Endometrium (tissue), 2 donors: ENCODE data around the gene UBE2G2.

Source experiments
- FAIRE-seq: peaks from 2 replicates; lab custom pipeline; 2012; peaks lifted over from hg19 to GRCh38; lab: Jason Lieb, UNC
- donor health status: control.
- donor health status: control.

The UBE2G2 gene

GRCh38 chr21:44815225-44815624 lies 13.6 kb upstream of the UBE2G2 start:
- no peak for FAIRE-seq

- FAIRE-seq: no peak
These were observed 12.9 kb upstream of the UBE2G2 start for GRCh38 chr21:44814498-44815023.

GRCh38 chr21:44813727-44814126 lies 12.1 kb upstream of the UBE2G2 start:
- no peak for FAIRE-seq

- FAIRE-seq: no peak
These were observed 11.5 kb upstream of the UBE2G2 start for GRCh38 chr21:44813149-44813548.

GRCh38 chr21:44812640-44813039 lies 11.0 kb upstream of the UBE2G2 start:
- FAIRE-seq: no peak

- FAIRE-seq: no peak
These were observed 9.2 kb upstream of the UBE2G2 start for GRCh38 chr21:44810779-44811178.

GRCh38 chr21:44805859-44806258 lies 4.2 kb upstream of the UBE2G2 start:
- no peak for FAIRE-seq

GRCh38 chr21:44805226-44805625 lies 3.6 kb upstream of the UBE2G2 start:
- FAIRE-seq: no peak

GRCh38 chr21:44804762-44805161 lies 3.1 kb upstream of the UBE2G2 start:
- FAIRE-seq: no peak

- no peak for FAIRE-seq
These were observed 2.0 kb upstream of the UBE2G2 start for GRCh38 chr21:44803651-44804050.

- FAIRE-seq: no peak
These were observed 955 bp upstream of the UBE2G2 start for GRCh38 chr21:44802396-44803153.

GRCh38 chr21:44800971-44801467 lies 601 bp downstream of the UBE2G2 start:
- no peak for FAIRE-seq

GRCh38 chr21:44800103-44800502 lies 1.5 kb downstream of the UBE2G2 start:
- FAIRE-seq: no peak

GRCh38 chr21:44799646-44800045 lies 2.0 kb downstream of the UBE2G2 start:
- FAIRE-seq: no peak

GRCh38 chr21:44797775-44798174 lies 3.8 kb downstream of the UBE2G2 start:
- no peak for FAIRE-seq

GRCh38 chr21:44795342-44795741 lies 6.3 kb downstream of the UBE2G2 start:
- no peak for FAIRE-seq

GRCh38 chr21:44793592-44794374 lies 7.8 kb downstream of the UBE2G2 start:
- no peak for FAIRE-seq

- FAIRE-seq: no peak
These were observed 8.7 kb downstream of the UBE2G2 start for GRCh38 chr21:44792702-44793591.

- no peak for FAIRE-seq
These were observed 9.6 kb downstream of the UBE2G2 start for GRCh38 chr21:44791993-44792392.

GRCh38 chr21:44791246-44791645 lies 10.4 kb downstream of the UBE2G2 start:
- FAIRE-seq: no peak

- no peak for FAIRE-seq
These were observed 11.3 kb downstream of the UBE2G2 start for GRCh38 chr21:44790368-44790767.

- FAIRE-seq: no peak
These were observed 11.7 kb downstream of the UBE2G2 start for GRCh38 chr21:44789880-44790279.
